ENCODE data around the gene YIPF6. TPM values are rescaled to one million over a fixed set of nuclear protein-coding genes. Genes with fewer than 3 reads are reported as not detected.
A peak's percentile ranks its signal among the peaks of the same experiment; 100 is the strongest.

YIPF6 gene
- total and polyA plus RNA-seq, 9 of the 15 experiments (the other 6 are each of a cell fraction or from before 2014, with no cell fraction given) = 7.7 to 44.2 (median 22.4) TPM

DNA sequence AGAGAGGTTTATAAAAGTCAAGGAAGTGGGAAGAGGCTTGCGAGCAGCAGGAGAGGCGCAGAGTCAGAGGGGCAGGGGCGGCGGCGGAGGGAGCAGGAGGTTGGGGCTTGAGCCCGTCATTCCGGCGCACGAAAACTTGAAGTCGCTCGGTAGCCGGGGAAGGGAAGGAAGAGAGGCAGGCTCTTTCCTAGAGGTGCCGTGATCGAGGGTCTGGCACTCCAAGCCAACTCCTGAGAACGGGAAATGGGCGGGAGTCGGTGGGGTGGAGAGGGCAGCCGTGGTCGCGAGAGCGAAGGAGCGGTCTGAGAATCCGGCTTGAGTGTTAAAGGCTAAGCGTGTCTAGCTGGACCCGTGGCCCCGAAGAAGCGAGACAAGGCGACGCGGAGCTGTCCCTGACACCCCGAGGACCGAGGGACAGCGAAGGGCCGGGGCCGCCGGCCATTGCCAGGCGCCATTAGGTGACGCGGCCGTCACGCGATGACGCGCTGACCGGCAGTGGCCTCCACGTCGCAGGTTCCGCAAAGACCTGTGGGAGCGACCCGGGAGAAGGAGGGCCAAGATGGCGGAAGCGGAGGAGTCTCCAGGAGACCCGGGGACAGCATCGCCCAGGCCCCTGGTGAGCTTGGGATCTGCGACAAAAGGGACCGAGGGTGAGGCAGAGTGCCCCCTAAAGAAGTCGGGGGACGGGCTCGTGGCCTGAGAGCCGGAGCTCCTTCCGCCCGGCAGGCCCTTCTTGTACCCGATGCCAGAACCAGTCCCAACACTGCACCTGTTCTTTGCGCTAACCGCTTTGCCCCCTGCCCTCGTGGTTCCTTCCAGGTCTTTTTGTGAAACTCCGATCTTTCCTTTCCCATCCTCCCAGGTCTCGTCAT is at the start of gene YIPF6 (continued):
- TF ChIP-seq, protein P1, sequence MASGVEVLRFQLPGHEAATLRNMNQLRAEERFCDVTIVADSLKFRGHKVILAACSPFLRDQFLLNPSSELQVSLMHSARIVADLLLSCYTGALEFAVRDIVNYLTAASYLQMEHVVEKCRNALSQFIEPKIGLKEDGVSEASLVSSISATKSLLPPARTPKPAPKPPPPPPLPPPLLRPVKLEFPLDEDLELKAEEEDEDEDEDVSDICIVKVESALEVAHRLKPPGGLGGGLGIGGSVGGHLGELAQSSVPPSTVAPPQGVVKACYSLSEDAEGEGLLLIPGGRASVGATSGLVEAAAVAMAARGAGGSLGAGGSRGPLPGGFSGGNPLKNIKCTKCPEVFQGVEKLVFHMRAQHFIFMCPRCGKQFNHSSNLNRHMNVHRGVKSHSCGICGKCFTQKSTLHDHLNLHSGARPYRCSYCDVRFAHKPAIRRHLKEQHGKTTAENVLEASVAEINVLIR (CRISPR knock-in tag; IDR thresholded peaks at IDR 0.05) = peak; percentile 88
- peak; percentile 55 for TF ChIP-seq RFX1 (IDR thresholded peaks at IDR 0.05)
- TF ChIP-seq, protein P2, sequence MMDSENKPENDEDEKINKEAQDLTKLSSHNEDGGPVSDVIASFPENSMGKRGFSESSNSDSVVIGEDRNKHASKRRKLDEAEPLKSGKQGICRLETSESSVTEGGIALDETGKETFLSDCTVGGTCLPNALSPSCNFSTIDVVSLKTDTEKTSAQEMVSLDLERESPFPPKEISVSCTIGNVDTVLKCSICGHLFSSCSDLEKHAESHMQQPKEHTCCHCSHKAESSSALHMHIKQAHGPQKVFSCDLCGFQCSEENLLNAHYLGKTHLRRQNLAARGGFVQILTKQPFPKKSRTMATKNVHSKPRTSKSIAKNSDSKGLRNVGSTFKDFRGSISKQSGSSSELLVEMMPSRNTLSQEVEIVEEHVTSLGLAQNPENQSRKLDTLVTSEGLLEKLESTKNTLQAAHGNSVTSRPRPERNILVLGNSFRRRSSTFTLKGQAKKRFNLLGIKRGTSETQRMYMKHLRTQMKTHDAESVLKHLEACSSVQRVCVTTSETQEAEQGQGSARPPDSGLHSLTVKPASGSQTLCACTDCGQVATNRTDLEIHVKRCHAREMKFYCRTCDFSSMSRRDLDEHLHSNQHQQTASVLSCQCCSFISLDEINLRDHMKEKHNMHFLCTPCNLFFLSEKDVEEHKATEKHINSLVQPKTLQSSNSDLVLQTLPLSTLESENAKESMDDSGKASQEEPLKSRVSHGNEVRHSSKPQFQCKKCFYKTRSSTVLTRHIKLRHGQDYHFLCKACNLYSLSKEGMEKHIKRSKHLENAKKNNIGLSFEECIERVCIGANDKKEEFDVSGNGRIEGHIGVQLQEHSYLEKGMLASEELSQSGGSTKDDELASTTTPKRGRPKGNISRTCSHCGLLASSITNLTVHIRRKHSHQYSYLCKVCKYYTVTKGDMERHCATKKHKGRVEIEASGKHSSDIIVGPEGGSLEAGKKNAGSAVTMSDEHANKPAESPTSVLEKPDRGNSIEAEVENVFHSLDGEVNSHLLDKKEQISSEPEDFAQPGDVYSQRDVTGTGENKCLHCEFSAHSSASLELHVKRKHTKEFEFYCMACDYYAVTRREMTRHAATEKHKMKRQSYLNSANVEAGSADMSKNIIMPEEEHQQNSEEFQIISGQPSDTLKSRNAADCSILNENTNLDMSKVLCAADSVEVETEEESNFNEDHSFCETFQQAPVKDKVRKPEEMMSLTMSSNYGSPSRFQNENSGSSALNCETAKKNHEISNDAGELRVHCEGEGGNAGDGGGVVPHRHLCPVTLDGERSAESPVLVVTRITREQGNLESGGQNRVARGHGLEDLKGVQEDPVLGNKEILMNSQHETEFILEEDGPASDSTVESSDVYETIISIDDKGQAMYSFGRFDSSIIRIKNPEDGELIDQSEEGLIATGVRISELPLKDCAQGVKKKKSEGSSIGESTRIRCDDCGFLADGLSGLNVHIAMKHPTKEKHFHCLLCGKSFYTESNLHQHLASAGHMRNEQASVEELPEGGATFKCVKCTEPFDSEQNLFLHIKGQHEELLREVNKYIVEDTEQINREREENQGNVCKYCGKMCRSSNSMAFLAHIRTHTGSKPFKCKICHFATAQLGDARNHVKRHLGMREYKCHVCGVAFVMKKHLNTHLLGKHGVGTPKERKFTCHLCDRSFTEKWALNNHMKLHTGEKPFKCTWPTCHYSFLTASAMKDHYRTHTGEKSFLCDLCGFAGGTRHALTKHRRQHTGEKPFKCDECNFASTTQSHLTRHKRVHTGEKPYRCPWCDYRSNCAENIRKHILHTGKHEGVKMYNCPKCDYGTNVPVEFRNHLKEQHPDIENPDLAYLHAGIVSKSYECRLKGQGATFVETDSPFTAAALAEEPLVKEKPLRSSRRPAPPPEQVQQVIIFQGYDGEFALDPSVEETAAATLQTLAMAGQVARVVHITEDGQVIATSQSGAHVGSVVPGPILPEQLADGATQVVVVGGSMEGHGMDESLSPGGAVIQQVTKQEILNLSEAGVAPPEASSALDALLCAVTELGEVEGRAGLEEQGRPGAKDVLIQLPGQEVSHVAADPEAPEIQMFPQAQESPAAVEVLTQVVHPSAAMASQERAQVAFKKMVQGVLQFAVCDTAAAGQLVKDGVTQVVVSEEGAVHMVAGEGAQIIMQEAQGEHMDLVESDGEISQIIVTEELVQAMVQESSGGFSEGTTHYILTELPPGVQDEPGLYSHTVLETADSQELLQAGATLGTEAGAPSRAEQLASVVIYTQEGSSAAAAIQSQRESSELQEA (IDR thresholded peaks at IDR 0.05; ENCODE audit: low read depth) = no peak
- TF ChIP-seq, protein P3, sequence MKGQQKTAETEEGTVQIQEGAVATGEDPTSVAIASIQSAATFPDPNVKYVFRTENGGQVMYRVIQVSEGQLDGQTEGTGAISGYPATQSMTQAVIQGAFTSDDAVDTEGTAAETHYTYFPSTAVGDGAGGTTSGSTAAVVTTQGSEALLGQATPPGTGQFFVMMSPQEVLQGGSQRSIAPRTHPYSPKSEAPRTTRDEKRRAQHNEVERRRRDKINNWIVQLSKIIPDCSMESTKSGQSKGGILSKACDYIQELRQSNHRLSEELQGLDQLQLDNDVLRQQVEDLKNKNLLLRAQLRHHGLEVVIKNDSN (CRISPR knock-in tag; IDR thresholded peaks at IDR 0.05) = no peak; the same call in 1 of the 2 replicates
- TF ChIP-seq ZKSCAN8 (CRISPR knock-in tag; IDR thresholded peaks at IDR 0.05) = no peak
- no peak for TF ChIP-seq ZNF780A (CRISPR knock-in tag; IDR thresholded peaks at IDR 0.05)
- TF ChIP-seq, protein P4, sequence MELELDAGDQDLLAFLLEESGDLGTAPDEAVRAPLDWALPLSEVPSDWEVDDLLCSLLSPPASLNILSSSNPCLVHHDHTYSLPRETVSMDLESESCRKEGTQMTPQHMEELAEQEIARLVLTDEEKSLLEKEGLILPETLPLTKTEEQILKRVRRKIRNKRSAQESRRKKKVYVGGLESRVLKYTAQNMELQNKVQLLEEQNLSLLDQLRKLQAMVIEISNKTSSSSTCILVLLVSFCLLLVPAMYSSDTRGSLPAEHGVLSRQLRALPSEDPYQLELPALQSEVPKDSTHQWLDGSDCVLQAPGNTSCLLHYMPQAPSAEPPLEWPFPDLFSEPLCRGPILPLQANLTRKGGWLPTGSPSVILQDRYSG (tag; conservative IDR thresholded peaks at IDR 0.05; ENCODE audit: low read depth) = no peak
- TF ChIP-seq DMBX1 (CRISPR knock-in tag; IDR thresholded peaks at IDR 0.05; ENCODE audit: borderline replicate concordance) = 0 out of 2 replicates have a peak, but pooled peaks have one; percentile 57
- peak; percentile 47; the same call in 1 of the 2 replicates for TF ChIP-seq ETV5 (CRISPR knock-in tag; IDR thresholded peaks at IDR 0.05; ENCODE audit: low read depth)
- no peak for TF ChIP-seq ZNF445 (CRISPR knock-in tag; IDR thresholded peaks at IDR 0.05; ENCODE audit: low read depth)
- TF ChIP-seq, protein P5, sequence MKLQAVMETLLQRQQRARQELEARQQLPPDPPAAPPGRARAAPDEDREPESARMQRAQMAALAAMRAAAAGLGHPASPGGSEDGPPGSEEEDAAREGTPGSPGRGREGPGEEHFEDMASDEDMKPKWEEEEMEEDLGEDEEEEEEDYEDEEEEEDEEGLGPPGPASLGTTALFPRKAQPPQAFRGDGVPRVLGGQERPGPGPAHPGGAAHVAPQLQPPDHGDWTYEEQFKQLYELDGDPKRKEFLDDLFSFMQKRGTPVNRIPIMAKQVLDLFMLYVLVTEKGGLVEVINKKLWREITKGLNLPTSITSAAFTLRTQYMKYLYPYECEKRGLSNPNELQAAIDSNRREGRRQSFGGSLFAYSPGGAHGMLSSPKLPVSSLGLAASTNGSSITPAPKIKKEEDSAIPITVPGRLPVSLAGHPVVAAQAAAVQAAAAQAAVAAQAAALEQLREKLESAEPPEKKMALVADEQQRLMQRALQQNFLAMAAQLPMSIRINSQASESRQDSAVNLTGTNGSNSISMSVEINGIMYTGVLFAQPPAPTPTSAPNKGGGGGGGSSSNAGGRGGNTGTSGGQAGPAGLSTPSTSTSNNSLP (IDR thresholded peaks at IDR 0.05; ENCODE audit: borderline replicate concordance, low read depth, low read length) = no peak
- no peak for TF ChIP-seq JUN (IDR thresholded peaks at IDR 0.05; ENCODE audit: borderline replicate concordance, low read depth, low read length)
- TF ChIP-seq JUN (CRISPR knock-in tag; IDR thresholded peaks at IDR 0.05; ENCODE audit: borderline replicate concordance) = no peak

Measured in K562 (cell line).